Measurements from ENCODE around the gene SMIM32.

Gene SMIM32

GRCh38 chr5:136185974-136186665, 6.8 kb downstream of the SMIM32 start:
- DNase-seq = no peak

- no peak for DNase-seq
These were observed 10.3 kb downstream of the SMIM32 start for GRCh38 chr5:136182618-136183017.

GRCh38 chr5:136174021-136174659, 18.8 kb downstream of the SMIM32 start:
- DNase-seq = no peak

GRCh38 chr5:136169218-136169617, 23.7 kb downstream of the SMIM32 start:
- no peak for DNase-seq

GRCh38 chr5:136166909-136167308, 26.1 kb downstream of the SMIM32 start:
- DNase-seq = no peak

DNA sequence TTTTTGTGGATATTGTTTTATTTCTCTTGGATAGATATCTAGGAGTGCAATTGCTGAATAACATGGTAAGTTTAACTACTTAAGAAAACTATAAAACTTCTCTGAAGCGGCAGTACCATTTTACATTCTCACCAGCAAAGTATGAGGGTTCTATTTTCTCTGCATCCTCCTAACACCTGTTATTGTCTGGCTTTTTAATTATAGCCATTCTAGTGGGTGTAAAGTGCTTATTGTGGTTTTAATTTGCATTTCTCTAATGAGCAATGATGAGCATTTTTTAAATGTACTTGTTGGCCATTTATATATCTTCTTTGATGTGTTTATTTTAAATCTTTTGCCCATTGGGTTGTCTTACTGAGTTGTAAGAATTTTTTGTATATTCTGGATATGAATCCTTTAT, 28.7 kb downstream of the SMIM32 start:
- DNase-seq = no peak

DNA sequence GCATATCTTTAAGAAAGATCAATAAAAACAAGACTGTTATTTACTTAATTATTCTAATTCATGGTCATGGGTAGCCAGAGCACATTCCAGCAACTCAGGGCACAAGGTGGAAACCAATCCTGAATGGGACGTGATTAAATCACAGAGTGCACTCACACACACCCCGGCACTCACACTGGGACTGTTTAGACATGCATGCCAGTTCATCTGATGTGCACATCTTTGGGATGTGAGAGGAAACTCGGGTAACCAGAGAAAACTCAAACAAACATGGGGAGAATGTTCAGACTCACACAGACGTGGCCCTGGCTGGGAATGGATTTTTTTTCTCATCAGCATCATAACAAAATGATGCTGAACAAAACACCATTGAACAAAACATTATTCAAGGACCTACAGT, 31.0 kb downstream of the SMIM32 start:
- DNase-seq = no peak

DNA sequence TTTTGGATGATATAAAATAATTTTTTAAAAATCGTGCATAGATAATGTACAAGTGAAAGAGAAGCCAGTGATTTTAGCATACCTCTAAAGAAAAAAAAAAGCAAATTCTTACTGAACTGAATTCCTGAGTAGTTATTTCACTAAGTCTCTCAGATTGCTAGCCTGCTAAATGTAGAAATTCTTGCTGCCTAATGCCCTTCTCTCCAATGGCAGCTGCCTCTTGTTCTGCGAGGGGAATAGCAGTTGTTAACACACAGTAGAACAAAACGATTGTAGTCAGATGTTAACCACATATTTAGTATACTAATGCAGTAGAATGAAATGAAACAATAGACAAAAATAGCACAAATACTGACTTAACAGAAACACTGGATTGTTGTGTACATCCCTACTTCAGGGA, 33.5 kb downstream of the SMIM32 start:
- DNase-seq = no peak

DNA sequence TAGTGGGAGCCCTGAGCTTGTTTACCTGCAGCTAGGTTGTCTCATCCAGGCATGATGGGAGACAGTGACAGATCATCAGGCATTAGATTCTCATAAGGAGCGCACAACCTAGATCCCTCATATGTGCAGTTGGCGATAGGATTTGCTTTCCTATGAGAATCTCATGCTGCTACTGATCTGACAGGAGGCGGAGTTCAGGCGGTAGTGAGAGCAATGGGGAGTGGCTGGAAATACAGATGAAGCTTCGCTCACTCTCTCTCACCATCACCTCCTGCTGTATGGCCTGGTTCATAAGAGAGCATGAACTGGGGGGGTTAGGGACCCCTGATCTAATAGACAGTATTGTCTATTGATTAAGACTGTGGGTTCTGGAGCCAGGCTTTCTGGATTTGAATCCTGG, 35.4 kb downstream of the SMIM32 start:
- DNase-seq = no peak

GRCh38 chr5:136155761-136156160, 37.2 kb downstream of the SMIM32 start:
- DNase-seq = no peak

- DNase-seq = no peak
These were observed 37.9 kb downstream of the SMIM32 start for GRCh38 chr5:136155078-136155477.

GRCh38 chr5:136153581-136154236, 39.3 kb downstream of the SMIM32 start:
- DNase-seq = no peak

GRCh38 chr5:136149891-136150290, 43.1 kb downstream of the SMIM32 start:
- no peak for DNase-seq

- DNase-seq = no peak
These were observed 45.3 kb downstream of the SMIM32 start for GRCh38 chr5:136147632-136148031.

DNA sequence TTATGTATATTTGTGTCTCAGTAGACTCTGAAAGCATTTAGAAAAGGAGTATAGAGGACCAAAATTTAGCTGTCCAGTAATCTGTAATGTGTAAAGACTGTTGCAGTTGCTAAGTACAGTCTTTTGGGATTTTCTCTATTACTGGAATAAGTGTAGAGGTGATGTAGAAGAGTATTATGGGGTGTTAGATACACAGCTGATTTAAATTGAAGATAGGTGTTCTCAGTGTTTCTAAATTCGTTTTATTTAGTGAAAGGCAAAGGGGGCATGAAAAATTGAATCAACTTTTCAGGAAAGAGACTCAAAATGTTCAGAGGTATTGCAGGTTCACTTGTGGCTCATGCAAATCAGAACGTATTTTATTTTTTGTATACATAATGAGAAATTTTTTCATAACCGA, 46.8 kb downstream of the SMIM32 start:
- DNase-seq = no peak

DNA sequence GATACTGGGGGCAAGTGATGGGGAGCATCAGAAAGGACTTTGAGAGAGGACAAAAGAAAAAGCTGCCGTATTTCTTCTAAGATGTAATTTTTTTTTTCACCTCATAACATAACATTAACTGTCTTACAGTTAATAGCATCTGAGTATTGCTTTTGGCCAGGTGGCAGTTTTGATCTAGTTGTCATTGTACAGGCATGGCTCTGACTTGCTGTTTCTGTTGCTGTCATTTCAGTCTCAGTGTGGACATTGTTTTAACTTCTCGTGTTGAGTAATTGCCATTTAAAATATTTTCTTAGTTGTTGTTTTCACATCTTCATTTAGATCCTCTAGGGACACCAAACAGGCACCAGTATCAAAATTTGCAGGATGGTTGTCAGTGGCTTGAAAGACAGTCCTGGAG, 47.9 kb downstream of the SMIM32 start:
- DNase-seq = no peak

DNA sequence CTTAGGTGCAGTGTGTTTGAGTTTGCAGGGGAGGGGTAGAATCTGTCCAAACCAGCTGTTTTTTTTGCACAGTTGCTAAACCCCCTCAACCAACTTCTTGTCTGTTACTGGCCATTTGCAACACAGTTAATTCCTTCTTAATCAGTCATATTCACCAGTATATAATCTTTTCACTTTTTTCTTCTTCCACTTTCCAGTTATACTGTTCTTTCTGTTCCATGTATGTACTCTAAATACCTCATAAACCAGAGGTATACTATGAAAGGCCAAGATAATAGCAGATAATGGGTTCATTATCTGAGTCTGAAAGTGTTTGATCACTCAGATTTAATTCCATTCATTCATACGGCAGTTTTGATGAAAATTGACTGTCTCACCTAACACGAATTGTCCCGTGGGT, 49.2 kb downstream of the SMIM32 start:
- no peak for DNase-seq

- DNase-seq = no peak
These were observed 49.6 kb downstream of the SMIM32 start for GRCh38 chr5:136143312-136143711.

DNA sequence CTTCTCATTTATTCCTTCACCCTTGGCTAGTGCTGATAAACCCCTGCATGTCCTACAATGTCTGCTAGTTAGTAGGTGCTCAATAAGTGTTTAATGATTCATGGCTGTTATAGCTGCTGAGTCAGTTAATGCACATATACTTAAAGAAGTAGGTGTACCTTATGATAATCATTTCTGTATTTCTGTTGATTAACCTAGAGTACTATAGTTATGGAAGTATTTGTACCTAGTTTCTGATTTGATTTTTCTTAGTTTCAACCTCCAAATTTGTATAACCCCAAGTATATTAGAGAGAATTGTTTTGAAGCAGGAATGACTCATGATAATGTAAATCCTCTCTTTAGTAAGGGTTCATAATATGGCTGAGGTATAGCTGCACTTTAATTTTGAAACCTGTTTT, 51.4 kb downstream of the SMIM32 start:
- no peak for DNase-seq
